Mesendoderm (in vitro differentiated cells): ENCODE measurements around the gene BAHCC1.
A peak's percentile ranks its signal among the peaks of the same experiment; 100 is the strongest.

Experiments
- DNase-seq: peaks from one replicate; pipeline ENCODE4 v3.0.0; 2013
- H2AK5ac ChIP-seq: 2 replicates; pipeline ENCODE4 v1.6.1; 2013; ENCODE audit warnings: low read length, inconsistent platforms
- H2BK120ac ChIP-seq: 2 replicates; pipeline ENCODE4 v1.6.1; 2013; ENCODE audit warnings: low read depth, mild to moderate bottlenecking, low read length, moderate library complexity, mixed read lengths
- H2BK15ac ChIP-seq: replicated peaks from 2 replicates; pipeline ENCODE4 v1.6.1; 2013; ENCODE audit warnings: low read depth, mild to moderate bottlenecking, moderate library complexity
- H2BK5ac ChIP-seq: 2 replicates; pipeline ENCODE4 v1.6.1; 2013; ENCODE audit warnings: low read length, inconsistent platforms
- H3K18ac ChIP-seq: 2 replicates; pipeline ENCODE4 v1.6.1; 2013; ENCODE audit warnings: mild to moderate bottlenecking, low read length, mixed read lengths
- H3K23ac ChIP-seq: one replicate; pipeline ENCODE4 v1.6.1; 2013; ENCODE audit warnings: low read length
- H3K27ac ChIP-seq: 2 replicates; pipeline ENCODE4 v1.5.1; 2013; ENCODE audit warnings: low read depth, mild to moderate bottlenecking, inconsistent platforms, low read length, moderate library complexity
- H3K27me3 ChIP-seq: 2 replicates; pipeline ENCODE4 v1.6.1; 2013; ENCODE audit warnings: low read length, control low read depth, mild to moderate bottlenecking, inconsistent platforms; ENCODE audit not compliant: insufficient read depth, poor library complexity
- H3K36me3 ChIP-seq: 2 replicates; pipeline ENCODE4 v1.6.1; 2013; ENCODE audit warnings: low read length, inconsistent platforms; ENCODE audit not compliant: control insufficient read depth, insufficient read depth
- H3K4ac ChIP-seq: one replicate; pipeline ENCODE4 v1.6.1; 2013; ENCODE audit warnings: low read depth, mild to moderate bottlenecking, low read length, moderate library complexity
- H3K4me1 ChIP-seq: 2 replicates; pipeline ENCODE4 v1.6.1; 2013; ENCODE audit warnings: low read depth, low read length, inconsistent platforms; ENCODE audit not compliant: control insufficient read depth
- H3K4me2 ChIP-seq: 2 replicates; pipeline ENCODE4 v1.6.1; 2013; ENCODE audit warnings: low read length
- H3K4me3 ChIP-seq: 2 replicates; pipeline ENCODE4 v1.5.1; 2013; ENCODE audit warnings: mild to moderate bottlenecking, low read length
- H3K56ac ChIP-seq: one replicate; pipeline ENCODE4 v1.6.1; 2013; ENCODE audit warnings: low read length
- H3K79me1 ChIP-seq: 2 replicates; pipeline ENCODE4 v1.6.1; 2013; ENCODE audit warnings: low read length, inconsistent platforms
- H3K79me2 ChIP-seq: 2 replicates; pipeline ENCODE4 v1.6.1; 2013; ENCODE audit warnings: mild to moderate bottlenecking, low read length; ENCODE audit not compliant: control insufficient read depth, insufficient read depth
- H3K9ac ChIP-seq: 2 replicates; pipeline ENCODE4 v1.6.1; 2013; ENCODE audit warnings: low read length, inconsistent platforms
- H4K5ac ChIP-seq: one replicate; pipeline ENCODE4 v1.6.1; 2013; ENCODE audit warnings: low read length
- H4K8ac ChIP-seq: one replicate; pipeline ENCODE4 v1.6.1; 2013; ENCODE audit warnings: low read depth, mild to moderate bottlenecking, control low read depth, low read length, moderate library complexity
- WGBS: extraction: QIAGEN DNeasy Blood & Tissue Kit; methylation state at CpG from one replicate; pipeline ENCODE4 v1.1.7; 2013; ENCODE audit warnings: low lambda C conversion rate, missing lambda C conversion rate; ENCODE audit not compliant: insufficient coverage; ENCODE audit errors: extremely low coverage; 5-methylcytosine and 5-hydroxymethylcytosine counted together

BAHCC1 gene

DNA sequence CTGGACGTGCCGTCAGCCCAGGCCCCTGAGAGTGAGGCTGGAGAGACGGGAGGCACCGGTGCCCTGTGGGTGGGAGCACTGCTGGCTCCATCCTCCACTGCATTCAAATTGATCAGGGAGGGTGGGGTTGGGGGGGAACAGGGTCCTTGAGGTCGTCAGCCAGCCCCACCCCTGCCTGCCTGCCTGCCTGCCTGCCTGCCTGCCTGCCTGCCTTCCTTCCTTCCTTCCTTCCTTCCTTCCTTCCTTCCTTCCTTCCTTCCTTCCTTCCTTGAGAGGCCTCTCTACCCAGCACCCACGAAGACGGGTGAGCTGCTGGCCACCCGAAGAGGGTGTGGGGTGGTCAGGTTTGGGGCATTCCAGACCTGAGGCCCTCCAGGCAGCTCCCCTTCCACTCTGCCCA, 16.0 kb downstream of the BAHCC1 start:
- no peak overlapping the region for H2BK5ac ChIP-seq
- H3K4me2 ChIP-seq, result no peak overlapping the region
- H2BK15ac ChIP-seq, result no peak overlapping the region
- no peak overlapping the region for H3K18ac ChIP-seq
- no peak overlapping the region for H2AK5ac ChIP-seq
- no peak overlapping the region for H3K4ac ChIP-seq
- H4K5ac ChIP-seq, result no peak overlapping the region
- no peak for DNase-seq
- no peak overlapping the region for H4K8ac ChIP-seq
- no peak overlapping the region for H3K27ac ChIP-seq
- H2BK120ac ChIP-seq, result no peak overlapping the region
- no peak overlapping the region for H3K23ac ChIP-seq
- H3K4me1 ChIP-seq, result no peaks in the 10 kb centered on the region
- WGBS, result no CpG with 5 or more reads among the region's 8 CpGs
- H3K56ac ChIP-seq, result no peak overlapping the region
- no peaks in the 10 kb centered on the region for H3K27me3 ChIP-seq
- no peak overlapping the region for H3K4me3 ChIP-seq
- H3K36me3 ChIP-seq, result no peaks in the 10 kb centered on the region
- H3K9ac ChIP-seq, result no peak overlapping the region
- peaks cover 5% of the 10 kb centered on the region for H3K79me1 ChIP-seq
- H3K79me2 ChIP-seq, result no peaks in the 10 kb centered on the region

DNA sequence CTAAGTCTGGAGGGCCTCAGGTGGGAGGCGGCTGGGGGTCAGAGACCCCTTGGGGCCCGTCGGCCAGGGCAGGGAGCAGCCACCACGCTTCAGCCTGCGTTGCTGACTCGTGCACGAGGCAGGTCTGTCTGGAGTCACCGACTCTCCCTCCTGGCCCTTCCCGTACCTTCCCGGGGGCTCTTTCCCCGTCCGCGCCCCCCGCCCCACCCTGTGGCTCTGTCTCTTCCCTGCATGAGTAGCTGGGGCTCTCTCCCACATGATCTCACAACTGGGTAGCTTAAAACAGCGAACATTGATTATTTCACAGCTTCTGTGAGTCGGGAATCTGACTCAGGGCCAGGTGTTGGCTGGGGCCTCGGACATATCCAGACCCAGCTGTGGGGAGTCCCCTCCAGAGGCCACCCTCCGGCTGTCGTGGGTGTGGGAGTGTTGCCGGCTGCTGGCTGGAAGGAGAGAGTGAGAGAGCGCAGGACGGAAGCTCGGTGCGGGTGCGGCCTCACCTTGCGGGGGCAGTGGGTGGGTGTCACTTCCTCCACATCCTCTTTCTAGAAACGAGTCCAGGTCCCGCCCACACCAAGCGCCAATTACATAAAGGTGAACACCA, 17.3 kb downstream of the BAHCC1 start:
- Histone ChIP-seq H3K36me3 (no peaks in the 10 kb centered on the region), H2AK5ac (no peak overlapping the region), H2BK15ac (no peak overlapping the region), H3K9ac (no peak overlapping the region), H3K18ac (no peak overlapping the region), H3K56ac (peak overlapping the region; percentile 34), H4K8ac (no peak overlapping the region), H3K4me1 (no peaks in the 10 kb centered on the region), H3K79me2 (no peaks in the 10 kb centered on the region), H2BK120ac (no peak overlapping the region), H3K27me3 (no peaks in the 10 kb centered on the region), H3K4me2 (no peak overlapping the region), H3K23ac (no peak overlapping the region), H2BK5ac (no peak overlapping the region), H3K79me1 (peaks cover 7% of the 10 kb centered on the region), H3K4ac (no peak overlapping the region), H3K27ac (no peak overlapping the region), H3K4me3 (no peak overlapping the region), H4K5ac (no peak overlapping the region)
- DNase-seq, result no peak
- WGBS, result no CpG with 5 or more reads among the region's 29 CpGs

- Histone ChIP-seq H3K23ac (no peak overlapping the region), H3K4me3 (no peak overlapping the region), H3K79me2 (no peaks in the 10 kb centered on the region), H3K4ac (no peak overlapping the region), H2BK15ac (no peak overlapping the region), H3K4me1 (no peaks in the 10 kb centered on the region), H3K27ac (no peak overlapping the region), H2AK5ac (no peak overlapping the region), H3K56ac (no peak overlapping the region), H2BK5ac (no peak overlapping the region), H3K18ac (no peak overlapping the region), H3K36me3 (no peaks in the 10 kb centered on the region), H4K5ac (no peak overlapping the region), H3K9ac (no peak overlapping the region), H2BK120ac (no peak overlapping the region), H4K8ac (no peak overlapping the region), H3K4me2 (no peak overlapping the region), H3K27me3 (no peaks in the 10 kb centered on the region), H3K79me1 (peaks cover 6% of the 10 kb centered on the region)
- DNase-seq, result no peak
- no CpG with 5 or more reads among the region's 30 CpGs for WGBS
These were observed 18.4 kb downstream of the BAHCC1 start for GRCh38 chr17:81413497-81414135.

DNA sequence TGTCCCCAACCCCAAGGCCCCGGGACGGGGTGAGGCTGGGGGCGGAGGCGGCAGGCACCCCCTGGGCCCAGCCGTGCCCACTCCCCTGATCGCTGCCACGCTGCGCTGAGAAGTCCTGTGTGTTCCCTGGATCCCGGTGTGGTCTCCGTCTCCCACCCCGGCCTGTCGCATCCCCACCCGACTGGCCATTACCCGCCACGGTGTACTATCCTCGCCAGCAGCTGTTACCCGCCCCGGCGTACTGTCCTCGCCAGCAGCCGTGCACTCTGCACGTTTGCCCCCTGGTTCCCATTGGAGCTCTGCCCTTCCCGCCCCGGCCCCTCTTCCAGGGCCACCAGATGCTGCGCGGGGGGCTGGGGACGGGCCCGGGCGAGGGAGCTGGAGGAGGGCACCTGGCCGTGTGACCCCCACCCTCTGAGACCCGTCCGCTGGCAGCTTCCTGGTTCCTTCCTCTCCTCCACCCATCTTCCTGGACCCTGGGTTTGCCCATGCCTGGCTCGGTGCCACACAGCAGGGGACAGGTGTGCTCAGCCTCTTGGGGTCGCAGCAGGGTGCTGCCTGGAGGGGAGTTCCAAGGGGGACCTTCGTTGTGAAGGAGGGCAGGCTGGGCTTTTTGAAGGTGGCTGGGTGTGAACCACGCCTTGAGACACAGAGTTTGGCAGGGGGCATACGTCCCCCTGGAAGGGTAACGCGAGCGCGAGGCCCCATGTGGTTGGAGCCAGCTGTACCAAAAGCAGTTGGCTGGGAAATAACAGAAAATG, 19.7 kb downstream of the BAHCC1 start:
- Histone ChIP-seq H3K18ac (no peak overlapping the region), H3K4ac (no peak overlapping the region), H2BK120ac (no peak overlapping the region), H3K79me2 (no peaks in the 10 kb centered on the region), H4K5ac (no peak overlapping the region), H2BK5ac (no peak overlapping the region), H4K8ac (no peak overlapping the region), H3K9ac (no peak overlapping the region), H3K56ac (no peak overlapping the region), H2AK5ac (no peak overlapping the region), H3K79me1 (peaks cover 6% of the 10 kb centered on the region), H3K4me3 (no peak overlapping the region), H3K4me2 (no peak overlapping the region), H3K27me3 (no peaks in the 10 kb centered on the region), H2BK15ac (no peak overlapping the region), H3K36me3 (no peaks in the 10 kb centered on the region), H3K23ac (no peak overlapping the region), H3K27ac (no peak overlapping the region), H3K4me1 (peaks cover 3% of the 10 kb centered on the region)
- WGBS, result no CpG with 5 or more reads among the region's 41 CpGs
- no peak for DNase-seq

DNA sequence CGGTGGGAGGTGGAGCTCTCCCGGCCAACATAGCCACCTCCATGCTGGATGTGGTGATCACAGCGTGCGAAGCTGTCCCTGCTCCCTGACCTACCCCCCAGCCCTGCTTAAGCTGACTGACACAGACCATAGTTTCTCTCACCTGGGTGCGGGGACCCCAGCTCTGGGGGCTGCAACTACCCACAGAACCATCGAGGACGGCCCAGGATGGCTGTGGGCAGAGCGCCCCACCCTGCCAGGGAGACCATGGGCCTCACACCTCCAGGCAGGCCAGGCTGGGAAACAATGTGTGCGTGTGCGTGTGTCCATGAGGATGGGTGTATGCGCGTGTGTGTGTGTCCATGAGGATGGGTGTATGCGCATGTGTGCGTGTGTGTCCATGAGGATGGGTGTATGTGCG, 20.4 kb downstream of the BAHCC1 start:
- H2BK120ac ChIP-seq, result no peak overlapping the region
- H3K79me1 ChIP-seq, result peaks cover 6% of the 10 kb centered on the region
- H3K23ac ChIP-seq, result no peak overlapping the region
- no peak overlapping the region for H3K4ac ChIP-seq
- WGBS, result no CpG with 5 or more reads among the region's 15 CpGs
- H2BK15ac ChIP-seq, result no peak overlapping the region
- no peak overlapping the region for H3K9ac ChIP-seq
- no peak overlapping the region for H3K56ac ChIP-seq
- no peaks in the 10 kb centered on the region for H3K36me3 ChIP-seq
- H3K79me2 ChIP-seq, result no peaks in the 10 kb centered on the region
- H2BK5ac ChIP-seq, result no peak overlapping the region
- peaks cover 4% of the 10 kb centered on the region for H3K4me1 ChIP-seq
- H2AK5ac ChIP-seq, result no peak overlapping the region
- no peak for DNase-seq
- H3K18ac ChIP-seq, result no peak overlapping the region
- no peak overlapping the region for H4K8ac ChIP-seq
- H3K4me2 ChIP-seq, result no peak overlapping the region
- no peak overlapping the region for H4K5ac ChIP-seq
- no peak overlapping the region for H3K4me3 ChIP-seq
- no peaks in the 10 kb centered on the region for H3K27me3 ChIP-seq
- H3K27ac ChIP-seq, result no peak overlapping the region
